Adrenal gland (tissue), 12 donors: Measurements from ENCODE around the gene DEPP1. TPM values are rescaled to one million over a fixed set of nuclear protein-coding genes. Genes with fewer than 3 reads are reported as not detected.

Source experiments
- DNase-seq, 7 donors: peaks; one replicate each; pipeline ENCODE4 v3.0.0-alpha.2; 2019 to 2020
- H3K27ac ChIP-seq, 5 donors: fragments of 200-600 bp; sonication (generic) in 4 of 5; 1 replicate in 3 of 5; 2 replicates in 2 of 5; pipeline versions ENCODE4 v1.5.1 to v1.8.0; 2016 to 2020; ENCODE audit warnings: mild to moderate bottlenecking in 1 of 5
- H3K27me3 ChIP-seq: fragments of 200-600 bp; 2 replicates; pipeline ENCODE4 v1.8.0; 2021
- H3K36me3 ChIP-seq, 2 donors: fragments of 200-600 bp; replicated peaks in 1 of 2; 1 replicate in 1 of 2; 2 replicates in 1 of 2; pipeline versions ENCODE4 v1.5.1 to v1.8.0; 2018 to 2022
- H3K4me1 ChIP-seq, 2 donors: fragments of 200-600 bp; replicated peaks in 1 of 2; 1 replicate in 1 of 2; 2 replicates in 1 of 2; pipeline versions ENCODE4 v1.5.1 to v1.8.0; 2018 to 2021
- H3K4me3 ChIP-seq, 4 donors: fragments of 200-600 bp; sonication (generic) in 3 of 4; one replicate each; pipeline ENCODE4 v1.5.1; 2016 to 2018
- H3K9me3 ChIP-seq, 3 donors: fragments of 200-600 bp; sonication (generic) in 1 of 3; replicated peaks in 1 of 3; 1 replicate in 2 of 3; 2 replicates in 1 of 3; pipeline versions ENCODE4 v1.5.1 to v1.8.0; 2016 to 2021
- CTCF ChIP-seq, 6 experiments: fragments of 450-650 bp in 4 of 6; fragments of 200-600 bp in 2 of 6; sonication (generic) in 1 of 6; IDR thresholded peaks; 1 replicate in 5 of 6; 2 replicates in 1 of 6; pipeline versions ENCODE4 v1.5.1 to v1.8.0; 2016 to 2021; ENCODE audit warnings: antibody characterized with exemption in 6 of 6, mild to moderate bottlenecking in 2 of 6, moderate library complexity in 1 of 6
- POLR2A ChIP-seq, 2 donors: fragments of 450-650 bp; IDR thresholded peaks; one replicate each; pipeline ENCODE4 v1.6.1; 2017; ENCODE audit warnings: antibody characterized with exemption in 2 of 2, mild to moderate bottlenecking in 2 of 2, moderate library complexity in 1 of 2
- WGBS, 4 donors: extraction: QIAGEN DNeasy Blood & Tissue Kit in 2 of 4; methylation state at CpG; one replicate each; pipeline versions ENCODE4 v1.1.5 to v1.1.7; 2013 to 2017; 5-methylcytosine and 5-hydroxymethylcytosine counted together
- intact Hi-C, 2 donors: fragments of 100-400 bp; cut with DNase I; formaldehyde crosslinking; loops; one replicate each; pipeline versions ENCODE4 v1.14.1 to v1.15.0; 2022 to 2023
- polyA plus RNA-seq, 3 donors: library from polyadenylated mRNA; stranded (reverse); fragments of 200-250 nt in 2 of 3; fragments of 350-450 nt in 1 of 3; fragmentation: Illumina TruSeq in 1 of 3; extraction: RNeasy Lipid Tissue Mini Kit (QIAGEN cat#74804) in 1 of 3; gene quantifications; one replicate each; pipeline ENCODE4 v1.2.3, GENCODE V29; 2013 to 2014
- total RNA-seq, 9 donors: library from RNA; depleted of rRNA in 4 of 9; stranded (reverse); fragments of >200 nt in 4 of 9; fragments of 120-200 nt in 1 of 9; fragmentation: NEBNext Ultra II Directional in 1 of 9; extraction: Animal tissue kit (Norgen Biotek cat#: 25700) in 1 of 9; gene quantifications; one replicate each; pipeline versions ENCODE4 v1.1.0 to v1.2.4, GENCODE V29; 2013 to 2023
- donor health status: healthy with polysubstance abuse.
- donor health status: Bipolar disorder and iron deficiency.
- donor health status: DM: yes; HTN: yes; CAD: no.
- donor health status: DM: no; HTN: no; CAD: no.
- donor health status: DM: no; HTN: no; CAD: no.
- donor health status: DM: yes; HTN: yes; CAD: no.

Gene DEPP1
- total and polyA plus RNA-seq, 12 donors: 7.4 to 179 (median 53.9) TPM

DNA sequence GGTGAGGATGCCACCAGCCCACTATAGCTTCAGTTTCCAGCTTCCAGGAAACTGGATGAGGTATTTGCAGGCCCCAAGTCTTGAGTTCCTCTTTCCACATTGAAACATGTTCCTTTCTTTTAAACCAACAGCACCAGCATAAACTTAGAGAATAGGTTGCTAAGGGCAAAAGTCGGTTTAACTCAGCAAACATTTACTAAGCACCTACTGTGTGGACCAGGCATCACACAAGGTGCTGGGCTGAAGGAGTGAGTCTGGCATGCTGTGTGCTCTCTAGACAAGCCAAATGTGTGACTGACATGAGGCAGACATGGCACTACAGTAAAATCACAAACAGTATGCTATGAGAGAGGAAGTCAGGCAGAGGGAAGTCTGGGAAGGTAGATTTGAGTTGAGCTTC lies 30.0 kb downstream of the DEPP1 start:
- peaks cover 0 to 7% of the 10 kb centered on the region in 2 donors for H3K4me1 ChIP-seq
- DNase-seq: peak in 1 of 7 donors; percentile 15
- H3K36me3 ChIP-seq: no peaks in the 10 kb centered on the region
- no peaks in the 10 kb centered on the region for H3K27me3 ChIP-seq
- no peak for TF ChIP-seq POLR2A (IDR thresholded peaks at IDR 0.05)
- no peak for TF ChIP-seq CTCF (IDR thresholded peaks at IDR 0.05)
- WGBS, 4 donors: 73 to 94% (median 75%) methylated on average over 1 of the region's 1 CpG
- H3K9me3 ChIP-seq: no peaks in the 10 kb centered on the region
- H3K4me3 ChIP-seq: no peak overlapping the region
- peak overlapping the region in 1 of 5 donors; percentile 28 for H3K27ac ChIP-seq
- intact Hi-C loops: no loop called here

- no peaks in the 10 kb centered on the region for H3K36me3 ChIP-seq
- WGBS, 4 donors: 70 to 83% (median 78%) methylated on average over 6 of the region's 6 CpGs
- intact Hi-C loops: no loop called here
- no peaks in the 10 kb centered on the region for H3K9me3 ChIP-seq
- DNase-seq: peak in 1 of 7 donors; percentile 33
- no peak overlapping the region for H3K4me3 ChIP-seq
- peak overlapping the region in 1 of 5 donors; percentile 28 for H3K27ac ChIP-seq
- no peak for TF ChIP-seq POLR2A (IDR thresholded peaks at IDR 0.05)
- TF ChIP-seq CTCF (IDR thresholded peaks at IDR 0.05): no peak
- H3K27me3 ChIP-seq: no peaks in the 10 kb centered on the region
- H3K4me1 ChIP-seq: no peaks in the 10 kb centered on the region
These were observed 31.0 kb downstream of the DEPP1 start for GRCh38 chr10:44947371-44948152.

GRCh38 chr10:44946205-44946604 lies 32.4 kb downstream of the DEPP1 start:
- TF ChIP-seq POLR2A (IDR thresholded peaks at IDR 0.05): no peak
- TF ChIP-seq CTCF (IDR thresholded peaks at IDR 0.05): no peak
- WGBS, 4 donors: 61 to 81% (median 70%) methylated on average over 2 of the region's 2 CpGs
- no peaks in the 10 kb centered on the region for H3K4me1 ChIP-seq

GRCh38 chr10:44944354-44944753 lies 34.3 kb downstream of the DEPP1 start:
- Histone ChIP-seq H3K36me3 (no peaks in the 10 kb centered on the region), H3K27me3 (no peaks in the 10 kb centered on the region), H3K4me3 (no peak overlapping the region), H3K4me1 (no peaks in the 10 kb centered on the region), H3K27ac (no peak overlapping the region), H3K9me3 (no peaks in the 10 kb centered on the region)
- no peak for DNase-seq
- no peak for TF ChIP-seq POLR2A (IDR thresholded peaks at IDR 0.05)
- TF ChIP-seq CTCF (IDR thresholded peaks at IDR 0.05): no peak
- 0 to 82% (median 57%) methylated on average over 1 of the region's 1 CpG for WGBS, 4 donors
- intact Hi-C loops: no loop called here

More at GRCh38 chr10:44946205-44946604, 32.4 kb downstream of the DEPP1 start:
- DNase-seq: peak in 2 of 7 donors; percentile 6 to 27
- H3K27ac ChIP-seq: no peak overlapping the region
- H3K9me3 ChIP-seq: no peaks in the 10 kb centered on the region
- no peaks in the 10 kb centered on the region for H3K36me3 ChIP-seq
- intact Hi-C loops: no loop called here
- no peak overlapping the region for H3K4me3 ChIP-seq
- no peaks in the 10 kb centered on the region for H3K27me3 ChIP-seq
